Limb (tissue), 2 donors: ENCODE results near the gene USP24.
"Not testable (repeated sequence)": the region's sequence is repeated elsewhere in the genome, so short reads cannot be mapped to it uniquely, and the experiment has no call there.

Experiments used
- DNase-seq, 2 donors: peaks; one replicate each; pipeline ENCODE4 v3.0.0-alpha.2; 2016; ENCODE audit errors: extremely low spot score in 2 of 2

The USP24 gene

GRCh38 chr1:55199735-55200134, 15.4 kb downstream of the USP24 start:
- DNase-seq = not testable (repeated sequence)

- no peak for DNase-seq
Observed at GRCh38 chr1:55198044-55198443, 17.1 kb downstream of the USP24 start.

GRCh38 chr1:55197099-55197498, 18.1 kb downstream of the USP24 start:
- DNase-seq = no peak

DNA sequence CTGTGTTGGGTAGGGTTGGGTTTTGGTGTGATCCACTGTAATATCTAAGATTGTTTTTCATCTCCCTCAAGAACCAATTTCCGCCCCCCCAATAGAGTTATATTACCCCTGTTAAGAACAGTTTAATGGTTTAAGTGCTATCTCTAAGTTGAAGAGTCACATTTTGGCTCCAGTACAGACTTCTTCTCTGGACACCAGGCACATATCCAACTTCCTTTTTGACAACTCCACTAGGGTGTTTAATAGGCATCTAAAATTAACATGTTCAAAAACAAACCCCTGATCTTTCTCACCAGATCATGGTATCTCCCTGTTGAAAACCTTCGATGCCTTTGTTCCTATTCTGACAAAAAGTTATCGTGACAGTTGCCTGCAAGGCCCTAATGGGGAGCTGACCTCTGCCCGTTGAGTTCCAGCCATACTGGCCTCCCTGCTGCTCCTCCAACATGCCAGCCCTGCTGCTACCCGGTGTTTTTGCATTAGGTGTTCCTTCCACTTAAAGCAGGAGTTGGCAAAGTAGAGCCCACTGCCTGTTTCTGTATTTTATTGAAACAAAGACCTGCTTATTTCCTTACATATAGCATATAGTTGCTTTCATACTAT, 18.6 kb downstream of the USP24 start:
- DNase-seq = no peak

DNA sequence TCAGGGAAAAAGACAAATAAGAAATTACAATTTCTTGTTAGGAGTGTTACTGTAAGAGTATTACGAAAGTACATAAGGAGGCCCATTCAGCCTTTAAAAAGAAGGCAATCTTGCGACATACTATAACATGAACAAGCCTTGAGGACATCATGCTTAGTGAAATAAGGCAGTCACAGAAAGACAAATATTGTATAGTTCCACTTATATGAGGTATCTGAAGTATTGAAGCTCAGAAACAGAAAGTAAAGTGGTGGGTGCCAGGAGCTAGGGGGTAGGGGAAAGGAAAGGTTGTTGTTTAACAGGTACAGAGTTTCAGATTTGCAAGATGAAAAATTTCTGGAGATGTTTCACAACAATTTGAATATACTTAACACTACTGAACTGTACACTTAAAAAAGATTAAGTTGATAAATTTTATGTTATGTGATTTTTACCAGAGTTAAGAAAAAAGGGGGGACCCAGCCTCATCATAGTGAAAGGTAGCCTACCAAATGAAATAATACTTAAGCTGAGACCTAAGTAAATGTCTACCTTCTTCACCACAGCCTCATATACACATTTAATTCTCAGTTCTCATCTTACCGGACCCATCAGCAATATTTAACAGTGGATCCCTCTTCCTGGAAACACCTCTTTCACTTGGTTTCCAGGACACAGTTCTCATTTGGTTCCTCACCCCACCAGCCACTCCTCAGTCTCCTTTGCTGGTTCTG, 19.5 kb downstream of the USP24 start:
- no peak for DNase-seq

DNA sequence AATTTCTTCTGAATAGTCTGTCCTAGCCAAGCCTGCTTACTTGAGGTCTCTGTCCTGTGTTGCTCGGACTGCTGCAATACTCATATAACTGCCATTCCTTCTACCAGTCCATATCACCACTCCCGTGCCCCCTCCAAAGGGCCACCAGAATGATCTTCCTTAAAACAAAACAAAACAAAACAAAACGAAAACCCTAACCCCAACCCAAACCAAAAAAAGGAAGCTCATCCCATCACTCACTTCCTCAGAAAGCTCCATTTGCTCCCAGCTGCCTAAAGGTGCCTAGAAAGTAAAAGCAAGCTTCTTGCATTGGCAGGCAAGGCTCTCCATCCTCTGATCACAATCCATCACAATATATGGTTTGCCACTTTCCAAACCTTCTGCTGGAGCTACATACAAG, 20.3 kb downstream of the USP24 start:
- no peak for DNase-seq

GRCh38 chr1:55192093-55192492, 23.1 kb downstream of the USP24 start:
- DNase-seq = no peak

GRCh38 chr1:55191219-55191952, 23.8 kb downstream of the USP24 start:
- DNase-seq = not testable (repeated sequence)

GRCh38 chr1:55190109-55190508, 25.1 kb downstream of the USP24 start:
- DNase-seq = no peak

DNA sequence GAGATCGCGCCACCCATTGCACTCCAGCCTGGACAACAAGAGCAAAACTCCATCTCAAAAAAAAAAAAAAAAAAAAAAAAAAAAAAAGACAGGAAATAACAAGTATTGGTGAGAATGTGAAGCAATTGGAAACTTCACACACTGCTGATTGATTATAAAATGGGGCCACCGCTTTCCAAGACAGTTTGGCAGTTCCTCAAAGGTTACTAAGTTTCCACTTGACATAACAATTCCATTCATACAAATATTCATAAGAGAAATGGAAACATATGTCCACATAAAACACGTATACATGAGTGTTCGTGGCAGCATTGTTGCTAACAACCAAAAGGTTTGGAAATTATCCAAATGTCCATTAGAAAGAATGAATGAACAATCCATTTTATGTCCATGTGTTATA, 26.3 kb downstream of the USP24 start:
- no peak for DNase-seq

DNA sequence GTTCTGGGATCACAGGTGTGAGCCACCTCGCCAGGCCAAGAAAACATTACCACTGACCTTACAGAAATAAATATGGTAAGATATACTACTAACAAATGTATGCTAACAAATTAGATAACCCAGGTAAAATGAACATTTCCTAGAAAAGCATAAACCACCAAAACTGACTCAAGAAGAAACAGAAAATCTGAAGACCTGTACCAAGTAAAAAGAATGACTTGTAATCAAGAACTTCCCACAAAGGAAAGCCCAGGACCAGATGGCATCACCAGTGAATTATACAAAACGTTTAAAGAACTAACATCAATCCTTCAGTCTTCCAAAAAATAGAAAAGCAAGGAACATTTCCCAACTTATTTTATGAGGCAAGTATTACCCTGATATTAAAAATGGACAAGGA, 29.3 kb downstream of the USP24 start:
- no peak for DNase-seq

DNA sequence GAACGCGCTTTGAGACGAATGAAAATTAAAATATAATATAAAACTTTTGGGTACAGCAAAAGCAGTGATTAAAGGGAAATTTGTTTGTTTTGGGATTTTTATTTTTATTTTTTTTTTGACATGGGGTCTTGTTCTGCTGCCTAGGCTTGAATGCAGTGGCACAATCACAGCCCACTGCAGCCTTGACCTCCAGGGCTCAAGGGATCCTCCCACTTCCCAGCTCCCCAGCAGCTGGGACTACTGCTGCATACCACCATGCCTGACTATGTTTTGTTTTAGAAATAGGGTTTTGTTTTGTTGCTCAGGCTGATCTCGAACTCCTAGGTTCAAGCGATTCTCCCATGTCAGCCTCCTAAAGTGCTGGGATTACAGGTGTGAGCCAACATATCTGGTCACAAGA, 30.3 kb downstream of the USP24 start:
- no peak for DNase-seq

GRCh38 chr1:55181666-55182065, 33.5 kb downstream of the USP24 start:
- DNase-seq = no peak

DNA sequence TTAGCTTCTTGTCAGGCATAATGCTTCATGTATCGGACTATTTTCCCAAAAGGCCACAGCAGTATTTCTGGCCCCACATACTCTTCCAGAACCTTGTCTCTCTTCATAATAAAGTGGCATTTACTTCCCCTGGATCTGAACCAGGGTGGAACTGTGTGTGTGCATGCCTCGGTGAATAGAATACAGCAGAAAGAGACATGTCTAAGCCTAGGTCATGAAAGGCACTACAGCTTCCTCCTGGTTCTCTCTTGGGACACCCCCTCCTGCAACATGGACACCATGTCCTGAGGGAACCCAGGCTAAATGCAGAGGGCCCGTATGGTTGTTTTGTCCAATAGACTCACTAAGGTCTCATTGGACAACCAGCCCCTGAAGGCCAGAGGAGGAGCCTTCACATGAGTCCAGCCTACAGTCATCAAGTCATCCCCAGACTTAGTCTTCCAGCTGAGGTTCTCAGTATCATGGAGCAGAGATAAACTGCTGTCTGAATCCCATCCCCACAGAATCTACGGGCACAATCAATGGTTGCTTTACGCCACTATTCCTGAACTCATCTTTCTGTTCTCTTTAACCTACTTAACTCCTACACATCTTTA, 35.0 kb downstream of the USP24 start:
- DNase-seq = no peak

DNA sequence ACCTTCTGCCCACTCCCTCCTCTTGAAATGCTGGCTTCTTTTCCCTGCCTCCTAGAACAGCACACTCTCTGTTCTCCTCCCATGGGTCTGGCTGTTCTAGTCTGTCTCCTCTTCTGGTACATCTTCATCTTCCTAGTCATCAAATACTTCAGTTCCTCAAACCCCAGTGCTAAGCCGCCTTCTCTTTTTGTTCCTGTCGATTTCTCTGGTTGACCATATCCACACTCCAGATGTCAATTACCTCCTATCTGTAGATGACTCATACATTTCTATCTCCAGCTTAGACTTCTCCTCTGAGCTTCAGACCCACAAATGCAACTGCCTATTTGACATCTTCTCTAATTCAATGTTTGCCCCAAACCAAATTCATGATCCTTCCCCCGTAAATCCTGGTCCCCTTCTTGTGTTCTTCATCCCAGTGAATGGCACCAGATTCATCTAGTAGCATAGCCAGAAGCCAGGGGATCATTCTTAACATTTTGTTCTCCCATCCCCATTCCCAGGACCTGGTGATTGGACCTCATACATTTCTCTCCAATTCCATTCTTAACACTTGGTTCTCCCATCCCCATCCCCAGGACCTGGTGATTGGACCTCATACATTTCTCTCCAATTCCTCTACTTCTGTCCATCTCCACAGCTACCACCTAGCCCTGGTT, 35.9 kb downstream of the USP24 start:
- no peak for DNase-seq

- no peak for DNase-seq
Observed at GRCh38 chr1:55172687-55173086, 42.5 kb downstream of the USP24 start.

DNA sequence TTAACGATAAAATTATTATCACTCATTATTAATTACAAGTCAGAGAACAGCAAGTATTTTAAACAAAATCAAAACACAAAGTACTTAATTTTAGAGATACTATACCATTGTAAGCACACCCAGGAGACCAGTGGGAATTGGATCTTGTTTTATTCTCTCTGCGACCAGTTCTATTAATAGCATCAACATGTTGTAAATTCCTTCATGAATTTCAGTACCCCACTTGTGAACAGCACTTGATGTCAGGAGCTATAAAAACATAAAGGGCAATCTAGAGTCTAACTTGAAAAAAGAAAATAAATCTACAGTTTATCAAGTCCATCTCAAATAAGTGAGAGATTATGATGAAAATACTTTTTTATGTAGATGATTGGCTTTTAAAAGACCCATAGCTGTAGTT, 42.9 kb downstream of the USP24 start:
- DNase-seq = peak in 1 of 2 donors; percentile 15

- DNase-seq = no peak
Observed at GRCh38 chr1:55171694-55172093, 43.5 kb downstream of the USP24 start.

GRCh38 chr1:55170426-55170825, 44.7 kb downstream of the USP24 start:
- no peak for DNase-seq

DNA sequence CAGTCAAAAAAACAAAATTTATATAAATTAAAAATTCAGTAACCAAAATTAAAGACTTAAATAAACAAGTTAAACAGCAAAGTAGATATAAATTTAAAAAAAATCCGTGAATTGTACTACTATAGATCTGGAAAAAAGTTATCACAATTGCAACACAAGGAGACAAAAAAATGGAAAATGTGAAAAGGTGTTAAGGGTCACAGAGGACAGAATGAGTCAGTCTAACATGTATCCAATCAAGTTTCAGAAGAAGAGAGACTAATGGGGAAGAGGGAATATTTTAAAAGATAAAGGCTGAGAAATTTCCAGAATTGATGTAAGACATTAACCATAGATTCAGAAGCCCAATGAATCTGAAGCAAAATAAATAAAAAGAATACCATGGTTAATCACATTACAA, 46.0 kb downstream of the USP24 start:
- DNase-seq = no peak

DNA sequence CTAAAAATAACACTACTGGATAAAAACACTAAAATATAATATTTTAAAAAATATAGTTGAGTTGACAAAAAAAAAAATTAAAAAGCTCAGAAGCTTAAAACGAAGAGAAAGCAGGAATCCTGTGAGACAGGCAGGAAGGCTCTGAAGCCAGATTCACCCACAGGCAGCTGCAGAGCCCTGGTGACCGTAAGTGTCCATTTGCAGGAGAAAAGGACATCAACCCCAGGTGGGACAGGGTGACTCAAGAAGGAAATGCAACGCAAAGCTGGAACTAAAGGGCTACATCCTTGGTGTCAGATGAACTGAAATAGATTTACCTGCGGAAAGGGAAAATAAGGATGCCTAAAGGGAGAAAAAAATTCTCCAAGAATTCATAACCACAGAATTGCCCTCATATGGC, 46.8 kb downstream of the USP24 start:
- no peak for DNase-seq
